ENCODE data around the gene INHA. TPM values are rescaled to one million over a fixed set of nuclear protein-coding genes. Genes with fewer than 3 reads are reported as not detected.

Gene INHA
- total and polyA plus RNA-seq, 4 donors, result 0.03 to 0.15 (median 0.11) TPM

- no peak for TF ChIP-seq ZBTB33 (IDR thresholded peaks at IDR 0.05)
Measured at GRCh38 chr2:219609149-219609750, 37.1 kb downstream of the INHA start (continued).

DNA sequence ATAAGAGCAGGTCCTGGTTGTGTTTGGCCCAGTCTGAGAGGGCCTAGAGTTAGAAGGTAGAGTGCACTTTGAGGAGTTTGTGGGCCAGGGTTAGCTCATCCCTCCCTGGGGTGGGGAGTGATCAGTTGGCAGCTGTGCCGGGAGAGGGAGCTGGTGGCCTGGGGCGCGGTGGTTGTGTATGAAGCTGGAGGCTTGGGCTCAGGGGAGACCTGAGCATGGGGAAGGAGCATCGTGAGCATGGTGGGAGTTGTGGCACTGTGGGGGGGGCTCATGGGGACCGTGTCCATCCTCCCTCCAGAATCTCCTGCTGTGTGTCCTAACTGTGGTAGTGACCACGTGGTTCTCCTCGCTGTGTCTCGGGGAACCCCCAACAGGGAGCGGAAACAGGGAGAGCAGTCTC lies 39.2 kb downstream of the INHA start:
- TF ChIP-seq EGR1 (IDR thresholded peaks at IDR 0.05; ENCODE audit: low read depth in 2 of 2) (no peak), ZBTB33 (IDR thresholded peaks at IDR 0.05) (no peak), NR2F2 (IDR thresholded peaks at IDR 0.05) (no peak), TAF1 (conservative IDR thresholded peaks at IDR 0.05) (no peak), FOXA1 (IDR thresholded peaks at IDR 0.05) (no peak), HNF4G (IDR thresholded peaks at IDR 0.05) (no peak), GABPA (IDR thresholded peaks at IDR 0.05 in 1 of 2, conservative IDR thresholded peaks at IDR 0.05 in 1 of 2) (no peak), JUND (IDR thresholded peaks at IDR 0.05) (no peak), ATF3 (IDR thresholded peaks at IDR 0.05) (no peak), REST (IDR thresholded peaks at IDR 0.05) (no peak), RAD21 (IDR thresholded peaks at IDR 0.05) (no peak), CTCF (IDR thresholded peaks at IDR 0.05; ENCODE audit: low read depth, low read length, missing input control) (no peak), FOXA2 (IDR thresholded peaks at IDR 0.05) (no peak)
- no peaks in the 10 kb centered on the region for H3K27me3 ChIP-seq (ENCODE audit: control insufficient read depth in 4 of 4, insufficient read depth in 4 of 4, low read length in 3 of 4)
- H3K36me3 ChIP-seq (ENCODE audit: control insufficient read depth in 4 of 4, insufficient read depth in 3 of 4, low read depth in 1 of 4, low read length in 3 of 4), result peaks cover 6 to 29% (median 13%) of the 10 kb centered on the region in 4 donors
- no peak overlapping the region for H3K27ac ChIP-seq (ENCODE audit: low read depth in 1 of 2, low read length in 2 of 2)
- no peak overlapping the region for H3K4me3 ChIP-seq (ENCODE audit: low read depth in 1 of 3, low read length in 3 of 3)
- H3K9me3 ChIP-seq (ENCODE audit: control insufficient read depth in 4 of 4, low read length in 3 of 4), result no peaks in the 10 kb centered on the region
- no peaks in the 10 kb centered on the region for H3K4me1 ChIP-seq (ENCODE audit: control insufficient read depth in 4 of 4, insufficient read depth in 4 of 4, low read length in 3 of 4)
- 96% methylated on average over 9 of the region's 9 CpGs for WGBS
- no peak for DNase-seq (ENCODE audit: low spot score)
- H3K9ac ChIP-seq (ENCODE audit: low read depth in 1 of 2, low read length in 2 of 2), result no peak overlapping the region
